IPS-18a (cell line): ENCODE data around the gene ZBTB43.
"Not testable (repeated sequence)": the region's sequence is repeated elsewhere in the genome, so short reads cannot be mapped to it uniquely, and the experiment has no call there.

Experiments used
- H3K27ac ChIP-seq: one replicate; pipeline ENCODE4 v1.5.1; 2013; ENCODE audit warnings: low read length
- H3K27me3 ChIP-seq: one replicate; pipeline ENCODE4 v1.6.1; 2013; ENCODE audit warnings: mild to moderate bottlenecking, low read length; ENCODE audit not compliant: control insufficient read depth, insufficient read depth
- H3K36me3 ChIP-seq: one replicate; pipeline ENCODE4 v1.6.1; 2013; ENCODE audit warnings: low read depth, low read length; ENCODE audit not compliant: control insufficient read depth
- H3K4me1 ChIP-seq: one replicate; pipeline ENCODE4 v1.6.1; 2013; ENCODE audit warnings: low read depth, low read length; ENCODE audit not compliant: control insufficient read depth
- H3K4me3 ChIP-seq: one replicate; pipeline ENCODE4 v1.5.1; 2013; ENCODE audit warnings: low read length
- H3K9ac ChIP-seq: one replicate; pipeline ENCODE4 v1.6.1; 2013; ENCODE audit warnings: mild to moderate bottlenecking, low read length, moderate library complexity
- H3K9me3 ChIP-seq: one replicate; pipeline ENCODE4 v1.6.1; 2013; ENCODE audit warnings: low read depth, low read length; ENCODE audit not compliant: control insufficient read depth

Gene ZBTB43

DNA sequence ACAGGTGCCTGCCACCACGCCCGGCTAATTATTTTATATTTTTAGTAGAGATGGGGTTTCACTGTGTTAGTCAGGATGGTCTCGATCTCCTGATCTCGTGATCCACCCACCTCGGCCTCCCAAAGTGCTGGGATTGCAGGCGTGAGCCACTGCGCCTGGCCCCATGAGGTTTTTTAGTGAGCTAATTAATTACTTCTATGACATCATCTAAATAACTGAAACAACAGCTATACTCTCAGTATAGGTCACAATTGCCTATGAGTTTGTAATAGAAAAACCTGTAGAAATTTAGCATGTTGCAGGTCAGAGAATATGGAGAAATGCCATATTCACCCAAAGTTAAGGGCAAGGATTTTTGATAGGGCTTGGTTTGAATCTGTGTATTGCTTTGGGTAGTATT lies 12.8 kb downstream of the ZBTB43 start:
- H3K27ac ChIP-seq, H3K27me3 ChIP-seq, H3K4me1 ChIP-seq, H3K9me3 ChIP-seq, H3K36me3 ChIP-seq, H3K9ac ChIP-seq, H3K4me3 ChIP-seq: not testable (repeated sequence)

DNA sequence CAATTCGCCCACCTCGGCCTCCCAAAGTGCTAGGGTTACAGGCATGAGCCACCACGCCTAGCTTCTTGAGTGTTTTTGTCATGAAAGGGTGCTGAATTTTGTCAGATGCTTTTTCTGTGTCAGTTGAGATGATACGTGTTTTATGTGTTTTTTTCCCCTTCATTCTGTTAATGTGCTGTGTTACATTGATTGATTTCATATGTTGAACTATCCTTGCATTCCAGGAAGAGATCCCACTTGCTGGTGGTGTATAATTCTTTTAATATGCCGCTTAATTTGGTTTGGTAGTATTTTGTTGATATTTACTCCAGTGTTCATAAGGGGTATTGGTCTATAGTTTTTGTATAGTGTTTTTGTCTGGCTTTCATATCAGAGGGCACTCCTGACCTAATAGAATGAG lies 13.6 kb downstream of the ZBTB43 start:
- no peak overlapping the region for H3K27ac ChIP-seq
- H3K9me3 ChIP-seq: peaks cover 3% of the 10 kb centered on the region
- H3K4me3 ChIP-seq: no peak overlapping the region
- no peaks in the 10 kb centered on the region for H3K4me1 ChIP-seq
- peaks cover 3% of the 10 kb centered on the region for H3K36me3 ChIP-seq
- no peak overlapping the region for H3K9ac ChIP-seq
- no peaks in the 10 kb centered on the region for H3K27me3 ChIP-seq

DNA sequence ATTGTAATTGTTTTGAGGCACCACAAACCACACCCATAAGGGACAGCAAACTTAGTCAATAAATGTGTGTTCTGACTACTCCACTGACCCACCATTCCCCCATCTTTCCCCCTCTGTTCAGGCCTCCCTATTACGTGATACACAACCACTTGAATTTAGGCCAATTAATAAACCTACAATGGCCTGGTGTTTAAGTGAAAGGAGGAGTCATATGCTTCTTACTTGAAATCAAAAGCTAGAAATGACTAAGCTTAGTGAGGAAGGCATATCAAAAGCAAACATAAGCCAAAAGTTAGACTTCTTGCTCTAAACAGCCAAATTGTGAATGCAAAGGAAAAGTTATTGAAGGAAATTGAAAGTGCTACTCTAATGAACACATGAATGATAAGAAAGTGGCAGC lies 14.6 kb downstream of the ZBTB43 start:
- H3K4me1 ChIP-seq: no peaks in the 10 kb centered on the region
- peaks cover 3% of the 10 kb centered on the region for H3K9me3 ChIP-seq
- H3K27me3 ChIP-seq: no peaks in the 10 kb centered on the region
- no peak overlapping the region for H3K4me3 ChIP-seq
- H3K27ac ChIP-seq: no peak overlapping the region
- H3K36me3 ChIP-seq: peaks cover 3% of the 10 kb centered on the region
- no peak overlapping the region for H3K9ac ChIP-seq

DNA sequence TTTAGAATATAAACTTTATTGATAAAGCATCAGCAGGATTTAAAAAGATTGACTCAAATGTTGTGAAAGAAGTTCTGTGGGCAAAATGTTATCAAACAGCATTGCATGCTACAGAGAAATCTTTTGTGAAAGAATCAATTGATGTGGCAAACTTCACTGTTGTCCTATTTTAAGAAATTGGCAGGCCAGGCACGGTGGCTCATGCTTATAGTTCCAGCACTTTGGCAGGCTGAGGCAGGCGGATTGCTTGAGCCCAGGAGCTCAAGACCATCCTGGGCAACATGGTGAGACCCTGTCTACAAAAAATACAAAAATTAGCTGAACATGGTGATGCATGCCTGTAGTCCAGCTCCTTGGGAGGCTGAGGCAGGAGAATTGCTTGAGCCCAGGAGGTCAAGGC lies 17.4 kb downstream of the ZBTB43 start:
- no peak overlapping the region for H3K9ac ChIP-seq

DNA sequence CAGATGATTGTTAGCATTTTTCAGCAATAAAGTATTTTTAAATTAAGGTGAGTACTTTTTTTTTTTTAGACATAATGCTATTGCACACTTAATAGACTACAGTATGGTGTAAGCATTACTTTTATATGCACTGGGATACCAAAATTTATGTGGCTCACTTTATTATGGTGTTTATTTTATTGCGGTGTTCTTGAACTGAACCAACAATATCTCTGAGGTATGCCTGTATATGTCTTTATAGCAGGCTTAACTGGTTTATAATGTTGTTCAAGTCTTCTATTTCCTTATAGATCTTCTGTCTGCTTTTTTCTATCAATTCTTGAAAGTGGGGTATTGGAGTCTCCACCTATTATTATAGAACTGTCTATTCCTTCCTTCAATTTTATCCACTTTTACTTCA lies 18.0 kb downstream of the ZBTB43 start:
- Histone ChIP-seq H3K9ac (no peak overlapping the region), H3K4me1 (no peaks in the 10 kb centered on the region), H3K27me3 (no peaks in the 10 kb centered on the region), H3K9me3 (peaks cover 3% of the 10 kb centered on the region), H3K4me3 (no peak overlapping the region), H3K36me3 (peaks cover 3% of the 10 kb centered on the region), H3K27ac (no peak overlapping the region)

More for the DNA sequence above, 17.4 kb downstream of the ZBTB43 start:
- Histone ChIP-seq H3K27me3 (no peaks in the 10 kb centered on the region), H3K4me3 (no peak overlapping the region), H3K4me1 (no peaks in the 10 kb centered on the region), H3K9me3 (peaks cover 3% of the 10 kb centered on the region), H3K36me3 (peaks cover 3% of the 10 kb centered on the region), H3K27ac (no peak overlapping the region)

DNA sequence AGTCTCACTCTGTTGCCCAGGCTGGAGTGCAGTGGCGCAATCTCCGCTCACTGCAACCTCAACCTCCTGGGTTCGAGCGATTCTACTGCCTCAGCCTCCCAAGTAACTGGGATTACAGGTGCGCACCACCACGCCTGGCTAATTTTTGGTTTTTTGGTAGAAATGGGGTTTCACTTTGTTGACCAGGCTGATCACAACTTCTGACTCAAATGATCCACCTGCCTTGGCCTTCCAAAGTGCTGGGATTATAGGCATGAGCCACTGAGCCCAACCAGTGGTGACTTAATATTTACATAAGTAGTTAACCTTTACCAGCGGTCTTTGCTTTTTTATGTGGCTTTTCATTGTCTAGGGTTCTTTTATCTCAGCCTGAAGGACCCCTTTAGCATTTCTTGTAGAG lies 19.2 kb downstream of the ZBTB43 start:
- not testable (repeated sequence) for H3K9me3 ChIP-seq, H3K27me3 ChIP-seq, H3K4me1 ChIP-seq, H3K27ac ChIP-seq, H3K9ac ChIP-seq, H3K4me3 ChIP-seq, H3K36me3 ChIP-seq

DNA sequence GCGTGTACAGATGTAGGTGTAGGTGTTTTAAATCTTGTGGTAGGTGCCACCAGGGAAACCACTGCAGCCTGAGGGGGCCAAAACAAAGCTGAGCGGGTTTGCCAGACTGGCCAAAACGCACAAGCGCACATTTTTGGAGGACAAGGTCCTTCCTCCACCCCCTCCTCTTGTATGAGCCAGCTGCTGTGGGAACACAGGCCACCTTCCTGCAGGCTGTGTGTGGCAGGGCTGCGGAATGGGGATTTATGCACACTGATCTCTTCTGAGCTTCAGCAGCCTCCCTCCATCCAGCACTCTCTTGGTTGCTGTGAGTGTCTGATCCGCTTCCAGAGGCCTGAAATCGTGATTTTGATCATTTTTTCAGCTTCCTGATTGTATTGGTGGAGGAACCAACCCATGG lies 22.4 kb downstream of the ZBTB43 start:
- Histone ChIP-seq H3K4me3 (no peak overlapping the region), H3K27me3 (no peaks in the 10 kb centered on the region), H3K27ac (no peak overlapping the region), H3K4me1 (no peaks in the 10 kb centered on the region), H3K9me3 (no peaks in the 10 kb centered on the region), H3K36me3 (no peaks in the 10 kb centered on the region), H3K9ac (no peak overlapping the region)

DNA sequence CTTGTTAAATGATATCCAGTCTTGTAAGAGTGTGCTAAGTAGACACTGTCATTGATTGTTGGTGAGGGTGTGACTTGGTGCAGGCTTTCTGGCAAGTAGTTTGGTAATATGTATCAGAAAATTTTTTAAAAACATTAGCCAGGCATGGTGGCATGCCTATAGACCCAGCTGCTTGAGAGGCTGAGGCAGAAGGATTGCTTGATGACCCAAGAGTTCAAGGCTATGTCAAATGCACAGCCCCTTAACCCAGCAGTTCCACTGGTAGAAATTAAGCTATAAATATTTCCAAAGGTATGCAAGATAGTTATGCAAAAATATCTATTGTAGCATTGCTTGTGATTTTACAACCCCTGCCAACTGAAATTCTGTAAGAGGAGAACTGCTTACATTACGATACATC lies 24.2 kb downstream of the ZBTB43 start:
- no peak overlapping the region for H3K27ac ChIP-seq
- H3K4me1 ChIP-seq: no peaks in the 10 kb centered on the region
- H3K36me3 ChIP-seq: peaks cover 17% of the 10 kb centered on the region
- no peak overlapping the region for H3K9ac ChIP-seq
- no peaks in the 10 kb centered on the region for H3K27me3 ChIP-seq
- no peak overlapping the region for H3K4me3 ChIP-seq
- H3K9me3 ChIP-seq: no peaks in the 10 kb centered on the region

DNA sequence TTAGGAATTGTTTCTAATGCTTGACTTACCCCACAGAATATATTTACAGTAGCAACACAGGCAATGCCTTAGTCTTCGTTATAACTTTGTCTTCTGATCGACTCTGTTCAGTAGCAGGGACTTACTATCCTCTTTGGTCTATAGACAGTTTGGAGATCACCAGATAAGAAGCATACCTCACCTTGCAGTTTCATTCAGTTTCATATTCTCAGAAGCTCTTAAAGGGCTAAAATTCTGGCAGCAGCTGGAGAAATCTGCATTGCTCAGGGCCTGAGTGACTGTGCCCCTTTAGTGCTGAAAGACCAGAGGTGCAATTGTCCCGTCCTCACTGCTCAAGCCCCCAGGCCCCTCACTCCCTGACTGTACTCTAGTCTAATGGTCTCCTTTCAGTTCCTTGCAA lies 26.0 kb downstream of the ZBTB43 start:
- Histone ChIP-seq H3K4me3 (no peak overlapping the region), H3K4me1 (no peaks in the 10 kb centered on the region), H3K27me3 (no peaks in the 10 kb centered on the region), H3K27ac (no peak overlapping the region), H3K9ac (no peak overlapping the region), H3K9me3 (no peaks in the 10 kb centered on the region), H3K36me3 (peaks cover 21% of the 10 kb centered on the region)

DNA sequence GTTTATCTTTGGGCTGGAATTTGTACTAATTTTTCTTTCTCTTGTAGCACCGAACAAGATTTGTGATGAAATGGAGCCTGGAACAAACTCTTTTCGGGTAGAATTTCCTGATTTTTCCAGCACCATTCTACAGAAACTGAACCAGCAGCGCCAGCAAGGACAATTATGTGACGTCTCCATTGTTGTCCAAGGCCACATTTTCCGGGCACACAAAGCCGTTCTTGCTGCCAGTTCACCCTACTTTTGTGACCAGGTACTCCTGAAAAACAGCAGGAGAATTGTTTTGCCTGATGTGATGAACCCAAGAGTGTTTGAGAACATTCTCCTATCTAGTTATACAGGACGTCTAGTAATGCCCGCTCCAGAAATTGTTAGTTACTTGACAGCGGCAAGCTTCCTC lies 27.6 kb downstream of the ZBTB43 start:
- H3K27me3 ChIP-seq: no peaks in the 10 kb centered on the region
- H3K9ac ChIP-seq: no peak overlapping the region
- peaks cover 21% of the 10 kb centered on the region for H3K36me3 ChIP-seq
- H3K4me1 ChIP-seq: no peaks in the 10 kb centered on the region
- H3K9me3 ChIP-seq: no peaks in the 10 kb centered on the region
- H3K27ac ChIP-seq: no peak overlapping the region
- H3K4me3 ChIP-seq: no peak overlapping the region

DNA sequence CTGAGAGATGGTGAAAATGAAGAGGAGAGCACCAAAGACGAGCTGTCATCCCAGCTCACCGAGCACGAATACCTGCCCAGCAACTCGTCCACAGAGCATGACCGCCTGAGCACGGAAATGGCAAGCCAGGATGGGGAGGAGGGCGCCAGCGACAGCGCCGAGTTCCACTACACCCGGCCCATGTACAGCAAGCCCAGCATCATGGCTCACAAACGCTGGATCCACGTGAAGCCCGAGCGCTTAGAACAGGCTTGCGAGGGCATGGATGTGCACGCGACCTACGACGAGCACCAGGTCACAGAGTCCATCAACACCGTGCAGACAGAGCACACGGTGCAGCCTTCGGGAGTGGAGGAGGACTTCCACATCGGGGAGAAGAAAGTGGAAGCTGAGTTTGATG lies 28.2 kb downstream of the ZBTB43 start:
- no peak overlapping the region for H3K9ac ChIP-seq
- H3K4me1 ChIP-seq: no peaks in the 10 kb centered on the region
- H3K27ac ChIP-seq: no peak overlapping the region
- no peaks in the 10 kb centered on the region for H3K9me3 ChIP-seq
- peaks cover 21% of the 10 kb centered on the region for H3K36me3 ChIP-seq
- no peaks in the 10 kb centered on the region for H3K27me3 ChIP-seq
- H3K4me3 ChIP-seq: no peak overlapping the region

DNA sequence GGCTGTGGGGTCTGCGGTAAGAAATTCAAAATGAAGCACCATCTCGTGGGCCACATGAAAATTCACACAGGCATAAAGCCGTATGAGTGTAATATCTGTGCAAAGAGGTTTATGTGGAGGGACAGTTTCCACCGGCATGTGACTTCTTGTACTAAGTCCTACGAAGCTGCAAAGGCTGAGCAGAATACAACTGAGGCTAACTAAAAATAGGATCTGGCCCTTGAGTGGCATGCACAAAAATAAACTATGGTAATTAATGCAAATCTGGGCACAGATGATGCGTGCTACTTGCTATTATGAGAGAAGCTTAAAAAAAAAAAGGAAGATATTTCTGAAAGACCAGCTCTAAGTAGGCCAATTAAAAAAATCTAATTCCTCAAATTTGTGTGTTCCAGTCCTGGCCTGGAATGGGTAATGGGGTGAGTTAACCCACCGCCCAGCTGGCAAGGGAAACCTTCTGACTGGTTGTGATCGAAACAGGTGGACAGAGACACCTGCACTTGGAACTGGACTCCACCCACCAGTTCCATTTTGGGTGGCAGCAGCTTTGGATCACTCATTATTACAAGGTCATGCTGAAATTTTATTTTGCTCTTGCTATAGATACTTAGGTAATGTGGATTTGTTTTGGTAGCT lies 29.0 kb downstream of the ZBTB43 start:
- peaks cover 21% of the 10 kb centered on the region for H3K36me3 ChIP-seq
- H3K27ac ChIP-seq: no peak overlapping the region
- H3K9me3 ChIP-seq: no peaks in the 10 kb centered on the region
- no peak overlapping the region for H3K9ac ChIP-seq
- no peaks in the 10 kb centered on the region for H3K4me1 ChIP-seq
- H3K4me3 ChIP-seq: no peak overlapping the region
- no peaks in the 10 kb centered on the region for H3K27me3 ChIP-seq
